Activated T-cell treated with anti-CD3 and anti-CD28 coated beads, Interleukin-2, amount 50 U/mL, for 72 hours (primary cell): ENCODE data around the gene TMEM175. TPM values are rescaled to one million over a fixed set of nuclear protein-coding genes. Genes with fewer than 3 reads are reported as not detected.

ENCODE experiments used
- ATAC-seq, 2 donors: fragments of 150-1000 bp; cut with Tn5 transposase; replicated peaks in 1 of 2; 2 replicates each; pipeline ENCODE4 v1.10.0; 2021; ENCODE audit warnings: moderate library complexity in 2 of 2, mild to moderate bottlenecking in 1 of 2
- DNase-seq, 2 donors: peaks; one replicate each; pipeline ENCODE4 v3.0.0; 2021 to 2022; ENCODE audit warnings: mixed read lengths in 1 of 2
- H3K27ac Mint-ChIP-seq: one replicate; pipeline ENCODE4 v1.8.0; 2022; ENCODE audit warnings: mild to moderate bottlenecking, moderate library complexity, mixed read lengths
- H3K27me3 Mint-ChIP-seq: one replicate; pipeline ENCODE4 v1.8.0; 2022; ENCODE audit warnings: low read depth, mixed read lengths
- H3K36me3 Mint-ChIP-seq, 2 donors: one replicate each; pipeline ENCODE4 v1.8.0; 2022; ENCODE audit warnings: mixed read lengths in 2 of 2, mild to moderate bottlenecking in 1 of 2; ENCODE audit not compliant: insufficient read depth in 2 of 2
- H3K4me1 Mint-ChIP-seq: one replicate; pipeline ENCODE4 v1.8.0; 2022; ENCODE audit warnings: low read depth, mixed read lengths
- H3K4me3 Mint-ChIP-seq, 2 donors: one replicate each; pipeline ENCODE4 v1.8.0; 2022; ENCODE audit warnings: mild to moderate bottlenecking in 2 of 2, mixed read lengths in 2 of 2, moderate library complexity in 2 of 2
- H3K9me3 Mint-ChIP-seq, 2 donors: one replicate each; pipeline ENCODE4 v1.8.0; 2022; ENCODE audit warnings: mixed read lengths in 2 of 2
- total RNA-seq, 2 donors: library from RNA; stranded (reverse); gene quantifications; one replicate each; pipeline ENCODE4 v1.2.3, GENCODE V29; 2022

Gene TMEM175
- total RNA-seq, 2 donors from 2014 or later: 21.0 to 22.0 TPM

DNA sequence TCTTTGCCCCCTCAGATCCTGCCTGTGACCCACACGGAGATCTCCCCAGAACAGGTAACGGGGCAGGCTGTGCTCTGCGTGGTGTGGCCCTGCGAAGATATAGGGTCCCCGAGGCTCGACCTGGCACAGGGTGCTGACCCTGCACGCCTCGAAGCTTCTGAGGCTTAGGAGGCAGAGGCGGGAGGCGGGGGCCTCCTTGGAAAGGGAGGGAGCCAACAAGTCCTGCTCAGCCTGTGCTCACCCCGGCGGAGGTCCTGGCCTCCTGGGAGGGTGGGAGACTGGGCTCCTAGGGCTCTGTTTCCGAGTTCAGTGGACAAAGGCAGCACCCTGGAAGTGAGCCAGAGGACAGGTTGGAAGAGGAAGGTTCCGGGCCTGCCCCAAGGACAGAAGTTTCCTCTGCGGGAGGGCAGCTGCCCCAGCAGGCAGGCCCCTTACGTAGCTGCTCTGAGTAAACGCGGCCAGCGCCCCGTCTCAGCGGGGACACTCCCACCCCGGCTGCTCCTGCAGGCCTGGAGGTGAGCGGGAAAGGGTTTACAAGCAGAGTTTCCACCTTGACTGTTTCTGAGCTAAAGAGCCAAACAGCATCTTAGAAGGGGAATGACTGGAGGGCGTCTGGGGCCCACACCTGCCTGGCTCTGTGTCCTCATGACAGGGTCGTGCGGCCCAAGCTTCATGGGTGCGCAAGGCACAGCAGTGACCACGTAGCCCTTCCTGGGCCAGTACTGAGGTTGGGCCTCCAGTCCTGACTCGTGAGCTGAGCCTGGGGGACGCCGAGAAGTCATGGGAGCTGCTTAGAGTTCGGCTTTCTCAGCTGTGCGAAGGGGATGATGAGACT is 16.1 kb downstream of the TMEM175 start:
- no peaks in the 10 kb centered on the region for H3K4me1 Mint-ChIP-seq
- no peak overlapping the region for H3K27ac Mint-ChIP-seq

DNA sequence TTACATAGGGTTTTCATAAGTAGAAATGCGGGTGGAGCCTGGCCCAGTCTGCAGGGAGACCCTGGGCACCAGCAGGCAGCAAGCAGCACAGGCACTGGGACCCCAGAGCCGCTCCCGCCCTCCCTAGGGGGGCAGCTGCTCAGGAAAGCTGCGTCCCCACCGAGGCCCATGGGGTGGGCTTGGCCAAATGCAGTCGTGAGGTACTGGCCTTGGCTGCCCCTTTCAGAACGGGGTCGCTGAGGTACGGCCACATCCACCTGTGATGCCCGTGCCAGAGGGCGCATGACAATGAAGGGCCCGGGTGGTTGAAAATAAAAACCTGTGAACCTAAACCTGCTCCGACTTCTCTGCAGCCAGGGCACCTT is 16.7 kb downstream of the TMEM175 start:
- Mint-ChIP-seq H3K4me3 (no peak overlapping the region), H3K9me3 (no peaks in the 10 kb centered on the region), H3K27me3 (no peaks in the 10 kb centered on the region), H3K4me1 (no peaks in the 10 kb centered on the region), H3K27ac (no peak overlapping the region), H3K36me3 (no peaks in the 10 kb centered on the region)
- ATAC-seq (no peak), DNase-seq (no peak)

More for the DNA sequence above, 16.1 kb downstream of the TMEM175 start:
- no peak overlapping the region for H3K4me3 Mint-ChIP-seq
- ATAC-seq (no peak), DNase-seq (no peak)
- H3K27me3 Mint-ChIP-seq: no peaks in the 10 kb centered on the region
- H3K36me3 Mint-ChIP-seq: no peaks in the 10 kb centered on the region
- no peaks in the 10 kb centered on the region for H3K9me3 Mint-ChIP-seq

DNA sequence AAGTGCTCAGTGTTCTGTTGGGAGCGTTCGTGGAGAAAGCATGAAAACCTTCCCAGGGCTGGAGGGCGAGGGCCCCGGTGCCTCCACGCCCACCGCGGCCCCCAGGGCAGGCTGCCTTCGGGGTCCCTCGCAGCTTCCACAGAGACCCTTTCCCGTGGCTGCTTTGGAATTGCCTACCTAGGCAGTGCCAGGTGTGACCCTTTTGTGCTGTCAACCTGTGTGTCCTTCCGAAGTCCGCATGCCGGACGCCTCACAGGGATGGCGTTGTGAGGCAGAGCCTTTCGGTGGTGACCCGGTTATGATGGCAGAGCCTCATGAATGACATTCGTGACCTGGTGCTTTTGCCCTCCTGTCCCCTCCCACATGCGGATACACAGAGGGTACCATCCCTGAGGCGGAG is 17.4 kb downstream of the TMEM175 start:
- no peak for DNase-seq
- Mint-ChIP-seq H3K27me3 (no peaks in the 10 kb centered on the region), H3K36me3 (no peaks in the 10 kb centered on the region), H3K9me3 (no peaks in the 10 kb centered on the region), H3K4me1 (no peaks in the 10 kb centered on the region), H3K27ac (no peak overlapping the region), H3K4me3 (no peak overlapping the region)
- no peak for ATAC-seq

DNA sequence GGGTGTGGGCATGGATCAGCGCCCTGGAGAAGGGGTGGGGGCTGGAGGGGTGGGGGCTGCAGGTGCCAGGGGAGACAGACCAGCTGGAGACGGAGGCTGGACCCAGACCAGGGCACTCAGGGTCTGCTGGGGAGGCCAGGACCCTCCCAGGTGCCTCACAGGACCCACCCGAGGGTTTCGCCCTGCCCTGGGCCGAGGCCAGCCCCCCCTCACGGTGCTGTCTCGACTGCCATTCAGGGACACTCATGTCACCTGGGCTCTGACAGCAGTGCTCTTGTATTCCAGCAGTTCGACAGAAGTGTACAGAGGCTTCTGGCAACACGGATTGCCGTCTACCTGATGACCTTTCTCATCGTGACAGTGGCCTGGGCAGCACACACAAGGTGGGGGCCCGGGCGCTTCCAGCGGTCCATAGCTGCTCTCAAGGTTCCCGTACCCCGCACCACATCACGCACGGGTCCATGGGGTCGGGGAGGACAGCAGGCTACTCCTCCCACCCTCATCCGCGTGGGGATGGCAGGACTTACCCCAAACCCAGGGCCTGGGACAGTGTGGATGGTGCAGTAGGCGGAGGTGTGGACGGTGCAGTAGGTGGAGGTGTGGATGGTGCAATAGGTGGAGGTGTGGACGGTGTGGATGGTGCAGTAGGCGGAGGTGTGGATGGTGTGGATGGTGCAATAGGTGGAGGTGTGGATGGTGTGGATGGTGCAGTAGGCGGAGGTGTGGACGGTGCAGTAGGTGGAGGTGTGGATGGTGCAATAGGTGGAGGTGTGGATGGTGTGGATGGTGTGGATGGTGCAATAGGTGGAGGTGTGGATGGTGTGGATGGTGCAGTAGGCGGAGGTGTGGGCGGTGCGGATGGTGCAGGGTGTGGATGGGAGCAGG is 18.1 kb downstream of the TMEM175 start:
- Mint-ChIP-seq H3K4me1 (no peaks in the 10 kb centered on the region), H3K4me3 (no peak overlapping the region), H3K27me3 (no peaks in the 10 kb centered on the region), H3K36me3 (no peaks in the 10 kb centered on the region), H3K27ac (no peak overlapping the region), H3K9me3 (no peaks in the 10 kb centered on the region)
- ATAC-seq: no peak
- no peak for DNase-seq

DNA sequence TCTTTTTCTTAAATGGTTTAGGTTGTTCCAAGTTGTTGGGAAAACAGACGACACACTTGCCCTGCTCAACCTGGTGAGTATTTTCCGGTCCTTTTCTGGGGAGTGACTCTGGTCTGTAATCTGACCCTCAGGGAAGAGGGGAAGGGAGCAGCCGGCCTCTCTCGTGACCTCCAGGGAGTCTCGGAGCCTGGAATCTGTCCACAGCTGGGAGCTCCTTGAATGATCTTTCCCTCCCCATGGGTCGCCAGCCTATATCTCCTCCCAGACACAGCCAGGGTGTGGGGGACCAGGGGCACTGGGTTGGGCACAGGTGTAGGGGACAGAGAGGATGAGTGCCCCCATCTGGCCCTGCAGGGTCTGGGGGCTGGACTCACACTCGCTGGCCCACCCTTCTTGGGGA is 18.9 kb downstream of the TMEM175 start:
- Mint-ChIP-seq H3K4me1 (no peaks in the 10 kb centered on the region), H3K36me3 (no peaks in the 10 kb centered on the region), H3K27ac (no peak overlapping the region), H3K27me3 (no peaks in the 10 kb centered on the region), H3K9me3 (no peaks in the 10 kb centered on the region), H3K4me3 (no peak overlapping the region)
- no peak for DNase-seq
- ATAC-seq: no peak

DNA sequence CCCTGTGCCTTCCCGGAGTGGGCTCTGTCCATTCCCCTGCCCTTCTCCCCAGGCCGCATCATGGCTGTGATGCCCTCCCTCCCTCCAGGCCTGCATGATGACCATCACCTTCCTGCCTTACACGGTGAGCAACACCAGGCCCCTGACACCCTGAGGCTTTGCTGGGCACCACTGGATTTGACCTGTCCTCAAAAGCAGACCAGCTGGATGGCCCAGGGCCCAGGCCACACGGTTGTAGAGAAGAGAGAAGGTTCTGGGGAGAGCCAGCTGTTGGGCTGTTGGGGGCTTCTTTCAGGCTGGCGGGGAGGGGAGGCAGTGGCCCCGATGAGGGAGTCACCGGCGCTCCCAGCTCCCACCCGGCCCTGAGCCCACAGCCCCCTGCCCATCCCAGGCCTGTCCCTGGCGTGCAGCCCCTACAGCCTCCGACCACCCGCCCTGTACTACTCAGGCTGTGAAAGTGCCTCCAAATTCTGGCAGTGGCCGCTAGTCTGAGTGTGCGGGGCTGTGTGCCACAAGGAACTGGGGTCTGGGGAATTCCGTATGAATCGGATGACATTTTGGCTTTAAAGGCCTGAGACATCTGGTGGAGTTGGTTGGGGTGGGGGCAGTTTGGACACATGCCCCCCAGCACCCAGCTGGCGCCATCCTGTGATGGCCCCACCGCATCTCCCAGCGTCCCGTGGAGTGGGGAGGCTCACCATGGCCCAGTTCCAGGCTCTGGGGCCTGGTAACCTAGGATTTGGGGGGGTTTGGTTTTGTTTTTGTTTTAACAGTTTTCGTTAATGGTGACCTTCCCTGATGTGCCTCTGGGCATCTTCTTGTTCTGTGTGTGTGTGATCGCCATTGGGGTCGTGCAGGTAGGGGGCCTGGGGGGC is 19.6 kb downstream of the TMEM175 start:
- Mint-ChIP-seq H3K4me1 (no peaks in the 10 kb centered on the region), H3K9me3 (no peaks in the 10 kb centered on the region), H3K27ac (no peak overlapping the region), H3K36me3 (no peaks in the 10 kb centered on the region), H3K27me3 (no peaks in the 10 kb centered on the region), H3K4me3 (no peak overlapping the region)
- DNase-seq (no peak), ATAC-seq (no peak)

DNA sequence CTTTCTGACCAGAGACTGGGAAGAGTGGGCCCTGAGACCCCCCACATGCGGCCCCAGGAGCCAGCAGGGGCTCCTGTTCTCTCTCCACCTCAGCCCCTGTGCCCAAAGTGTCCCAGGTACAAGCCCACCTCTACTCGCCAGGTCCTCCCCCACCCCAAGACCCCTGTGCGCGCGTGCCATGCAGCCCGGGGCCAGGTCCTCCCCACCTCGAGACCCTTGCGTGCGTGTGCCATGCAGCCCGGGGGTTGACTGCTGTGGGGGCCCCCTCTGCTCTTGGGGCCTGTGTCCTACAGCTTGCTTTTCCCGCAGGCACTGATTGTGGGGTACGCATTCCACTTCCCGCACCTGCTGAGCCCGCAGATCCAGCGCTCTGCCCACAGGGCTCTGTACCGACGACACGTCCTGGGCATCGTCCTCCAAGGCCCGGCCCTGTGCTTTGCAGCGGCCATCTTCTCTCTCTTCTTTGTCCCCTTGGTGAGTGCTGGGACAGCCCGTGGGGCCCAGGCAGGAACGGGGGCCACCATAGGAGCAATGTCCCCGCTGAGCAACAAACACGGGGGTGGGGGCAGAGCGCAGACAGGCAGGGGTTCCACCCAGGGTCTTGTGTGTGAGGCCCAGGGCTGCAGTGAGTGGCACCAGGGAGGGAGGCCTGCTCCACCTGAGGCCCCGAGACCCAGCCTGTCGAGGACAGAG is 20.8 kb downstream of the TMEM175 start:
- Mint-ChIP-seq H3K27ac (no peak overlapping the region), H3K36me3 (no peaks in the 10 kb centered on the region), H3K4me3 (no peak overlapping the region), H3K27me3 (no peaks in the 10 kb centered on the region), H3K9me3 (no peaks in the 10 kb centered on the region), H3K4me1 (no peaks in the 10 kb centered on the region)
- no peak for DNase-seq
- peak in 1 of 2 donors; percentile 6 for ATAC-seq

DNA sequence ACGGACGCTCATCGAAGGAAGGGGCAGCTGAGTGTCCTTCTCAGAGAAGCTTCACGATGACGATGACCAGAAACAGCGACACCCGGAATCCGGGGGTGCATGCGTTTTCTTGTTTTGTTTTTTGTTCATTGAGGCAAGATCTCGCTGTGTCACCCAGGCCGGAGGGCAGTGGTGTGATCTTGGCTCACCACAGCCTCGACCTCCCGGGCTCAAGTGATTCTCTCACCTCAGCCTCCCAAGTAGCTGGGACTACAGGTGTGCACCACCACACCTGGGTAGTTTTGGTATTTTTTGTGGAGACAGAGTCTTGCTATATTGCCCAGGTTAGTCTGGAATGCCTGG is 21.3 kb downstream of the TMEM175 start:
- Mint-ChIP-seq H3K27ac (no peak overlapping the region), H3K9me3 (no peaks in the 10 kb centered on the region), H3K27me3 (no peaks in the 10 kb centered on the region), H3K4me1 (no peaks in the 10 kb centered on the region), H3K4me3 (no peak overlapping the region), H3K36me3 (no peaks in the 10 kb centered on the region)
- ATAC-seq: no peak
- no peak for DNase-seq

DNA sequence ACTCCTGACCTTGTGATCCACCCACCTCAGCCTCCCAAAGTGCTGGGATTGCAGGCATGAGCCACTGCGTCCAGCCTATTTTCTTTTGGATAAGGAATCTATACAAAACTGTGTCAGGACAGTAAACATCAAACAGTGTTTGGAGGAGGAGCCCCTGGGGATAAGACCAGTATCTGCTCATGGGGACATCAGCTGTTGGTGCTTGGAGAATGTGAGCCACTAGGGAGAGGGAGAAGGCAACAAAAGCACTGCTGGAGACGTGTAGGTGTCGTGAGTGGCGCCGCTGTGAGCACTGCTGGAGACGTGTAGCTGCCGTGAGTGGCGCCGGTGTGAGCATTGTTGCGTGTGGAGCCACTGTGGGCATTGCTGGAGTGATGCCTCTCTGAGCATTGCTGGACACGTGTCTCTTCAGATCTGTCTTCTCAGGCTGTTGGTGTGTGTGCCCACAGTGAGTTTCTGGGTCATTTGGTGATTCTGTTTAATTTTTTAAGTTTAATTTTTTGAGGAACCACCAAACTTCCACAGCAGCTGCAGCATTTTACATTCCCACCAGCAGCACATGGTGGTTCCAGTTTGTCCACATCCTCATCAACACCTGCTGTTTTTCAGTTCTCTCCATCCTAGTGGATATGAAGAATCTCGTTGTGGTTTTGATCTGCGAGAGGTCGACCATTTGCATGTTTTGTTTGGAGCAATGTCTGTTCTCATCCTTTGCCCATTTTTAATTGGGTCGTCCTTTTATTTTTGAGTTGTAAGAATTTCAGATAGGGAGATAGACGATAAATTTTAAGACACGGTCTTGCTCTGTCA is 22.2 kb downstream of the TMEM175 start:
- DNase-seq: no peak
- Mint-ChIP-seq H3K27ac (no peak overlapping the region), H3K9me3 (no peaks in the 10 kb centered on the region), H3K27me3 (no peaks in the 10 kb centered on the region), H3K4me1 (no peaks in the 10 kb centered on the region), H3K36me3 (no peaks in the 10 kb centered on the region), H3K4me3 (no peak overlapping the region)
- ATAC-seq: no peak

DNA sequence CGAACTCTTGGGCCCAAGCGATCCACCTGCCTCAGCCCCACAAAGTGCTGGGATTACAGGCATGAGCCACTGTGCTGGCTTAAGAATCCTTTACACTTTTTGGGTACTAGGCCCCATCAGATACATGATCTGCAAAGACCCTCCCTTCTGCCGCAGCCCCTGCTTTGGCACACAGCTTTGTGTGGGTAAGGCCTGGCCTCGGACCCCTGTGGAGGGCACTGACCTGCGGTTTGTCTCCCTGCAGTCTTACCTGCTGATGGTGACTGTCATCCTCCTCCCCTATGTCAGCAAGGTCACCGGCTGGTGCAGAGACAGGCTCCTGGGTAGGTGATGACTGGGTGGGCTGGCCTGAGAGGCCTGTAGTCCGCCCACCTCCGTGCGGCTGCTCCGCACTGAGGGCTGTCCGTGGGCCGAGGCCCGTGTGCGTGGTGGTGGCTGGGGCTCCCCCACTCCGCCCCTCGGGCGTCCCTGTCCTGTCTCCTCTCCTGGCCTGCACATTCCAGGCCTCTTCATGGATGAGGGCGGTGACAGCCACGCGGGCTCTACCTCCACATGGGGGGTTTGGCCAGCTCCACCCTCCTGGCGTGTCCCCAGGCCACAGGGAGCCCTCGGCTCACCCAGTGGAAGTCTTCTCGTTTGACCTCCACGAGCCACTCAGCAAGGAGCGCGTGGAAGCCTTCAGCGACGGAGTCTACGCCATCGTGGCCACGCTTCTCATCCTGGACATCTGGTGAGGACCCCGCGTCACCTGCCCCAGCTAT is 23.1 kb downstream of the TMEM175 start:
- Mint-ChIP-seq H3K4me1 (no peaks in the 10 kb centered on the region), H3K4me3 (no peak overlapping the region), H3K9me3 (no peaks in the 10 kb centered on the region), H3K27ac (no peak overlapping the region), H3K36me3 (no peaks in the 10 kb centered on the region), H3K27me3 (no peaks in the 10 kb centered on the region)
- DNase-seq (no peak), ATAC-seq (no peak)

DNA sequence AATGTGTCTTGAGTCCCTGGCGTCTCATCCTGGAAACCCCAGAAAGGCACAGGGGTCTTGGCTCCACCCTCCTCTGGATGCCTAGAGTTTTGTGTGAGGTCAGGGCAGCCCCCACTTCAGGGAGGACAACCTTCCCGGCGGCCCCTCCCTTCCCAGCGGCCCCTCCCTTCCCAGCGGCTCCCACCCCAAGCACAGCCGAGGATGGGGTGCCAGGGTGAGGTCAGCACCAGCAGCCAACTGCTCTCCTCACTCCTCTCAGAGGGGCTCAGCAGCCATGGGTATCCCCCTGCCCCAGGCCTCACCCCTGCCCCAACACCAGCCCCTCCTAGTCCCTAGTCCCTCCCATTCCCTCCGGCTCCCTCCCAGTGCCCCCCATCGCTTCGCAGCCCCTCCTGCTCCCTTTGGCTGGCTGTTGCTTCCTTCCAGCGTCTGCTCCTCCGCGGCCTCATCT is 23.7 kb downstream of the TMEM175 start:
- Mint-ChIP-seq H3K4me3 (no peak overlapping the region), H3K4me1 (no peaks in the 10 kb centered on the region), H3K9me3 (no peaks in the 10 kb centered on the region), H3K27me3 (no peaks in the 10 kb centered on the region), H3K27ac (no peak overlapping the region), H3K36me3 (no peaks in the 10 kb centered on the region)
- ATAC-seq (no peak), DNase-seq (no peak)
